ENCODE data around the gene MGLL.

- no peak for TF ChIP-seq CTCF (IDR thresholded peaks at IDR 0.05; ENCODE audit: insufficient read depth, low read length)
- TF ChIP-seq REST (IDR thresholded peaks at IDR 0.05; ENCODE audit: insufficient replicate concordance, low read depth): no peak
- TF ChIP-seq POLR2AphosphoS5 (IDR thresholded peaks at IDR 0.05; ENCODE audit: low read depth): no peak
- TF ChIP-seq GABPA (IDR thresholded peaks at IDR 0.05; ENCODE audit: low read depth): no peak
Observed at GRCh38 chr3:127780536-127781400, 41.5 kb downstream of the MGLL start.

Data from HL-60 (cell line).